Upper lobe of left lung (tissue), 4 donors: ENCODE measurements around the gene MYO1E.

ENCODE experiments used
- POLR2A ChIP-seq, 4 donors: fragments of 450-650 bp; IDR thresholded peaks; one replicate each; pipeline ENCODE4 v1.5.1; 2016 to 2017; ENCODE audit warnings: antibody characterized with exemption in 4 of 4, mild to moderate bottlenecking in 2 of 4
- POLR2AphosphoS5 ChIP-seq, 2 donors: sonication (generic); formaldehyde crosslinking; IDR thresholded peaks; one replicate each; pipeline ENCODE4 v1.5.1; 2017; ENCODE audit warnings: antibody characterized with exemption in 2 of 2

- TF ChIP-seq POLR2A (IDR thresholded peaks at IDR 0.05) (no peak), POLR2AphosphoS5 (IDR thresholded peaks at IDR 0.05) (no peak)
These were observed 140.2 kb downstream of the MYO1E start for GRCh38 chr15:59232476-59232875.
